Stimulated activated CD4-positive, alpha-beta T cell treated with anti-CD3 and anti-CD28 coated beads, Interleukin-1b, Interleukin-23, amount 100 ng/mL, for 24 hours (primary cell): ENCODE data around the gene TUBB6.

Source experiments
- DNase-seq, 4 experiments: peaks; one replicate each; pipeline ENCODE4 v3.0.0-alpha.2; 2020; ENCODE audit warnings: low read depth in 4 of 4, low spot score in 1 of 4

The TUBB6 gene

DNA sequence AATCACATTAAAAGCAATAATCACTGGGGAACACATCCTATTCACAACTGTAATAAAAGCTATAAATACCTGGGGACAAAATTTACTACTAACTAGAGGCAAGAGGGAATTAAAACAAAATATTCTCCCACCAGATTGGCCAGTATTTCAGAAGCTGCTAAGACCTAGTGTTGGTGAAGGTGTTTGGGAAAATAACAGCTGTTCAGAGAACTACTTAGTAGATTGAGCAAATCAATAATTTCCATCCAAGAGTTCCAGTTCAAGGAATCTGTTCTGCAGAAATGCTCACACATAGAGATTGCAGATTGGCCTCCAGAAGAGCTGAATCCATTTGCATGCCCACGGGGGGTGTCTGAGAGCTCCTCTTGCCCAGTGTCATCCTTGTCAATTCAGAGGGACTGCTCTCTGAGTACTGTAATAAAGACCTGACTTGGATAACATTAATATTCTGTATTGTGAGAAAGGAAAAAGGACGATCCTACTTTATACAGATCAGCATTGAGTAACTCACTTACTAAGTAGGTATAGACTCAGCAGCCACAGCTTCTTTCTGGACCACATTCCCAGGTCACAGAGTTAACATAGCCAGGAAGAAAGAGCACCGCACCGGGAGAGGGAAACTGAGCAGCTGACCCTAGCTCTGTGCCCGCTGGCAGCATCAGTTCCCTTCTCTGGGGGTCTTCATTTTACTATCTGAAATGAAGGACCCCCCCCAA is 5.6 kb downstream of the TUBB6 start:
- no peak for DNase-seq

DNA sequence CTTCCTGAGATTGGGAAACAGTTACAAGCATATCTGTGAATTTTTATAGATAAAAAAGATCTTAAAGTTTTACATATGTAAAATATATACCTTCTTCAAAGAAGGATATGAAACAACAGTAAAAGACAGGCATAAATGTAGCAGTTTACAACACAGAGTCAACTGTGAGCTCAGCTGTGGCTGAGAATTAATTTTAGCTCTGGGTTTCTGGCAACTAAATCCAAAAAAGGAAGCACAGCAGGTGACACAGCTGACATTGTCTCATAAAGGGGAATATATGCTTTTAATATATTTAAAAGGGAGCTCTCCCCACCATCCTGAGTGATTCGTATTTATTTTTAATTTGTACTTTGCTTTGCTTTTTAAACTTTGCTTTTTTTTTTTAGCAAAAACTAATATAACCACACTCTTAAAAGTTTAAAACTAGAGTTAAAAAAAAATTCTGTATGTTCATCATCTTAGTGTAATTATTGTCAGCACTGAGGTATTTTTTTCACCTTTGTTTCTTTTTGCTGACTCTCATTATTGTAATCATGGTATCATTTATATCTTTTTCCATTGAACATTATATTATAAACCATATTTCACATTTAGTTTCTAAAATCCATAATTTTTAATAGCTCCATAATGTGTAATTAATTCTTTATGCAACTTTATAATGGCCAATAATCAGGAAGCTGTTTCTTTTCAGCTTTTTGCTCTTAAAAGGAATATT is 6.7 kb downstream of the TUBB6 start:
- DNase-seq = no peak

DNA sequence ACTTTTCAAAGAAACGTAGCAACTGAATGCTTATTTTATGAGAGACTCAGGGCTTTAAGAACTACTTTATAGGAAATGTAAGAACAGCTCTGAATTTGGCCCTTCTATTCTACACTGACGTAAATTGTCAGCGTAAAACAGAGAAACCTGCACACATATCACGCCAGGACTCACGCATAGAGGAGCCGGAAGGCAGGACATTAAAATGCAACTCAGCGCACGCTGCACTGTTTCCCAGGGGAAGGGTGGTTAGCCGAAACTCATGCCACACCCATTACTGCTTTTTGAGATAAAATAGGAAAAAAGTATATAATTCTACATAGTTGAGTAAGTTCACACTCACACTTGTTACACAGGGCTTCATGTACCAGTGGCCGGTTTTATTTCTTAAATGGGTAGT is 7.4 kb downstream of the TUBB6 start:
- no peak for DNase-seq

DNA sequence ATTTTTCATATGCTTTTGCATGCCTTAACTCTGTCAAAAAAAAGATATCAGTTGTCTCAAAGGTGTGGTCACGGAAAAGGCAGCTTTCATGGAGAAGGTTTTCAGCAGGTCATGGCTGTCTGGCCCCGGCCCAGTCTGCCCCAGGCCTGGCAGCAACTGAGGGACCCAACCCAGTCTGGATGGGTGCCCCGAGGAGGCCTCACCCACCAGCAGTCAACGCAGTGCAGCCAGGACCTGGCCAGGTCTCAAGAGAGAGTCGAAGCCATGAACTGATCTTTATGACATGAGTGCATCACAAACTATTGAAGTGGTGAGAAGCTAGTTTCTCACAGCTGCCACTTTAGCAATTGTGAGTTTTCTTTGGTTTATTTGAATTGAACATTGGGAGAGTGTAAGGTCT is 7.9 kb downstream of the TUBB6 start:
- DNase-seq = no peak

DNA sequence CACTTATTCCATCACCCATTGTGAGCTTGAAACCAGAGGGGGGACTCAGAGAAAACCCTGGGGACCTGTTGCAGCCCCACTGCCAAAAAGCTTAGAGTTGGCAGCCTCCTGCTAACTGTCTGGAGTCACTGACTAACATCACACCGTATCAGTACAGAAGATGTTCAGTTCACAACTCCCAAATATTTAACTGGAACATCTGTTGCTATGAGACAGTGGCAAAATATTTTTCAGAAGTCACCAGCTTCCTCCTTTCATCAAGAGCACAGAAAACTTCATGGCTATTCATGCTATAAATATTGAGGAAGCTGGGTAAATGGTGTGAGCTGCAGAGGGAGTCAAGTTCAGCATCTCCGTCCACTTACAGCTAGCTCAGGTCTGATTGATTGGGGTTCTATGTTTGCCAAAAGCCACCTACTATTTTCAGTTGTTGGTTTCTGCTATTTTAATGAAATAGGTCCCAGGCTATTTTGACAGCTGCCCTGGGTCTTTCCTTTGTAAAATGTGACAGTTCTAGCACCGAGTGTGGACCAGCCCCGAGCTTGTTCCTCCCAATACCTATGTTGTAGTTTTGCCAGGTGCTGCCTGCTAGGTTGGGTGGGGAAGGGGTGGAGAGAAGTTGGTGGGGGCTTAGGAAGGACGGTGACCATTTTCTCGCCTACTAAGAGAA is 9.8 kb downstream of the TUBB6 start:
- no peak for DNase-seq

DNA sequence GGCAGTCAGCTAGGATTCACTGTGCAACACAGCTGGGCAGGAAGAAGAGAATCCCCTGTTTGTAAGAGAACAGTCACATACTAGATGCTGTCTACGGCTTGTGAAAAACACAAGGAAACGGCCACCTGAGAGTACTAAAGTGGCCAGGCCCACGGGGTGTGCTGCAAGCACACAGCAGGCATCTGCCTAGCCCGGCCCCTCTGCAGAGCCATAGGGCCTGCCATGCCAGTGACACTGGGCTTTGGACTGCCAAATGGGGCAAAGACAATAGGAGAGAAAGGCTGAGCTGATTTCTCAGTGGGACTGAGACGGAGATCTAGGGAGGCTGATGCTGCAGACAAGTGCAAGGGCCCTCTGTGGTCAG is 10.3 kb downstream of the TUBB6 start:
- DNase-seq = no peak

DNA sequence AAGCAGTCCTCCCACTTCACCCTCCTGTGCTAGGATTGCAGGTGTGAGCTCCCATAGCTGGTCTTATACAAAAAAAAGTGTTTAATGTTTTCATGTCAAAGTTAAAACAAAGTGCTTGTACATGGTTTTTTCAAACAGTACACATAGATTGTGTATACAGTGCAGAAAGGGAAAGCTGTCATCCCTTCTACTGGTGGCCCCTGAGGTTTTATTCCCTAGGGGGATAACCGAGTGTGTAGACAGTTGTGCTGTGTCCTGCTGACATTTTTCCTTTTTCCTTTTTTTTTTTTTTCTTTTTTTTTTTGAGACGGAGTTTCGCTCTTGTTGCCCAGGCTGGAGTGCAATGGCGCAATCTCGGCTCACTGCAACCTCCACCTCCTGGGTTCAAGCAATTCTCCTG is 10.8 kb downstream of the TUBB6 start:
- DNase-seq = no peak

DNA sequence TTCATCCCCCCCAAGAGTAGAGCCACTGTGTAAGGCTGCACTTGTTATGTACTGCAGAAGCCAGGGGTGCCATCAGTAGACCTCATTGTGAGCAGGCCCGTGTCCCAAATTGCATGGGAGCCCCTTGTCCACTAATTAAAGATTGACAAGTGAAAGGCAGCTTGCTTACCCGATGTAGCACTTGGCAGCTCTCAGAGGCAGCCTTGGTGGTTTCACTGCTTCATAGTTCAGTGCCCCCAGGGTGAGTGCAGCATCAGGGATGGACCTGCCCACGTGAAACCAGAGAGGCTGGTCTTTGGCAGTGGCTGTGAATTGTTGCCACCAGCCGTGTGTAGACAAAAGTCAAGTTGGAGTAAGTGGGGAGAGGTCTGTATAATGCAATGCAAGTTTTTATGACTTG is 13.3 kb downstream of the TUBB6 start:
- no peak for DNase-seq

DNA sequence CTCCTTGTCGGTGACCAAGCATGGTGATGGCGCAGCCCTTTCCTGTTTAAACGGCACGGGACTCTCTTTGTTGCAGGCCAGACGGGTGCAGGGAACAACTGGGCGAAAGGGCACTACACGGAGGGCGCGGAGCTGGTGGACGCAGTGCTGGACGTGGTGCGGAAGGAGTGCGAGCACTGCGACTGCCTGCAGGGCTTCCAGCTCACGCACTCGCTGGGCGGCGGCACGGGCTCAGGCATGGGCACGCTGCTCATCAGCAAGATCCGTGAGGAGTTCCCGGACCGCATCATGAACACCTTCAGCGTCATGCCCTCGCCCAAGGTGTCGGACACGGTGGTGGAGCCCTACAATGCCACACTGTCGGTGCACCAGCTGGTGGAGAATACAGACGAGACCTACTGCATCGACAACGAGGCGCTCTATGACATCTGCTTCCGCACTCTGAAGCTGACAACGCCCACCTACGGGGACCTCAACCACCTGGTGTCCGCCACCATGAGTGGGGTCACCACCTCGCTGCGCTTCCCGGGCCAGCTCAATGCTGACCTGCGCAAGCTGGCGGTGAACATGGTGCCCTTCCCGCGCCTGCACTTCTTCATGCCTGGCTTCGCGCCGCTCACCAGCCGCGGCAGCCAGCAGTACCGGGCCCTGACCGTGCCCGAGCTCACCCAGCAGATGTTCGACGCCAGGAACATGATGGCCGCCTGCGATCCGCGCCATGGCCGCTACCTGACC is 17.1 kb downstream of the TUBB6 start:
- DNase-seq = no peak

DNA sequence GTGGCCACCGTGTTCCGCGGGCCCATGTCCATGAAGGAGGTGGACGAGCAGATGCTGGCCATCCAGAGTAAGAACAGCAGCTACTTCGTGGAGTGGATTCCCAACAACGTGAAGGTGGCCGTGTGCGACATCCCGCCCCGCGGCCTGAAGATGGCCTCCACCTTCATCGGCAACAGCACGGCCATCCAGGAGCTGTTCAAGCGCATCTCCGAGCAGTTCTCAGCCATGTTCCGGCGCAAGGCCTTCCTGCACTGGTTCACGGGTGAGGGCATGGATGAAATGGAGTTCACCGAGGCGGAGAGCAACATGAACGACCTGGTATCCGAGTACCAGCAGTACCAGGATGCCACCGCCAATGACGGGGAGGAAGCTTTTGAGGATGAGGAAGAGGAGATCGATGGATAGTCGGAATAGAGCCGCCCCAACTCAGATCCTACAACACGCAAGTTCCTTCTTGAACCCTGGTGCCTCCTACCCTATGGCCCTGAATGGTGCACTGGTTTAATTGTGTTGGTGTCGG is 17.7 kb downstream of the TUBB6 start:
- DNase-seq = no peak

DNA sequence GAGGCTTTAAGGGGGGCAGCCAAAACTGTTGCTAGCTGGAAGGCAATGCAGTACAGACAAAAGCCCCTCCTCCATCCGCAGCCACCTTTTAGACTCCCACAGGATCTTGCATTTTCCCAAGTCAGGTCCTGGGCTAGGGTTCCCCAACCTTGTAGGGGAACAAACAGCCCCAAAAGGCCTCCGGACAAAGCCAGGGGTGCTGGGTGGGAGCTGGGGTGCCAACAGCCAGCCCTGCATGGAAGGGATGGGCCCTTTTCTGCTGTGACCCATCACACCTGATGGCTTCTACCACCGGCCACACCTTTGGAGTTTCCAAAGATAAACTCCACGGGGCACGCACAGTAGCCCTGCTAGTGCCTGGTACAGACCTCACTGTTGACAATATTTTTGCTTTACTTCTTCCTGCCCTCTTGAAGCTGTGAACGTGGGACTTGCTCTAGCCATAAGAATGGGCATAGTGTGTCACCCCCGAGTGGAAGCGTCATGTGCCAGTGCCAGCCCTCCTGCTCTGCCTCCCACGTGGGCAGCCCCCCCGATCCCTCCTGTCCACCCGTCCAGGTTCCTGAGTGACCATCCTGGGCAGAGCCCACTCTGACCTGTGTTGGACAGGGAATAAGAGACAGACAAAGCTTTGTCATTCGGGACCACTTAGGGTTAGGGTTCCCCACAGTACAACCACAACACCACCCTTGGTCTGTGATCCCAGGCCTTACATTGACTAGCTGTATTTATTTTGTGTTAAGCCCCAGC is 18.8 kb downstream of the TUBB6 start:
- no peak for DNase-seq

DNA sequence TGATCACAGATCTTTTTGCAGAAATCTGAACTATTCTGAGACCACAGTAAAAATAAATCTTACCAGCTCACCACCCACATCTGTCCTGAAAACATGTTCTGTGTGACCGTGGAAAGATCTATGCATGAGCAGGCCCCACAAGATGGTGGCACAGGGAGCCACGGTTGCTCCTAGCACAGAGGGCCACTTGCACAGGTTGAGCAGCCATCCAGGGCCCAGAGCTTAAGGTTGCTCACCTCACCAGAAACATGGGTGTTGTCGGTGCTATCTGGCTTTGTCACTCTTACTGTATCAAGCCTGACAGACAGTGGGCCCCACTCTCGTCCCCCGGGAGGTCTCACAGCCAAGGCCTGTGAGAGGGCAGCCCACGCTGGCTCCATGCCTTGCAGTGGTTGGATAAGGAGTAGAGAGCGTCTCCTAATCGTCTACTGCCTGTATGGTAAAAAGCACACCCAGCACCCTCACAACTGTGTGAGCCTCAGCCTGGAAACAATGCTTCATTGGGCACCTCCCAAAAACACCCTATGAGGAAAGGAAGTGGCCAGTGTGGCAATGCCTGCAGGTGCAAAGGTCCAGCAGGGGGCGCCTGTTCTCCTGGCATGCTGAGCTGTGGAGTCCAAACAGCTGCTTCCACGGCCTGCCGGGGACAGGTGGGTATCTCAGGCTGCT is 19.6 kb downstream of the TUBB6 start:
- peak; percentile 48 to 65 (median 58) for DNase-seq

DNA sequence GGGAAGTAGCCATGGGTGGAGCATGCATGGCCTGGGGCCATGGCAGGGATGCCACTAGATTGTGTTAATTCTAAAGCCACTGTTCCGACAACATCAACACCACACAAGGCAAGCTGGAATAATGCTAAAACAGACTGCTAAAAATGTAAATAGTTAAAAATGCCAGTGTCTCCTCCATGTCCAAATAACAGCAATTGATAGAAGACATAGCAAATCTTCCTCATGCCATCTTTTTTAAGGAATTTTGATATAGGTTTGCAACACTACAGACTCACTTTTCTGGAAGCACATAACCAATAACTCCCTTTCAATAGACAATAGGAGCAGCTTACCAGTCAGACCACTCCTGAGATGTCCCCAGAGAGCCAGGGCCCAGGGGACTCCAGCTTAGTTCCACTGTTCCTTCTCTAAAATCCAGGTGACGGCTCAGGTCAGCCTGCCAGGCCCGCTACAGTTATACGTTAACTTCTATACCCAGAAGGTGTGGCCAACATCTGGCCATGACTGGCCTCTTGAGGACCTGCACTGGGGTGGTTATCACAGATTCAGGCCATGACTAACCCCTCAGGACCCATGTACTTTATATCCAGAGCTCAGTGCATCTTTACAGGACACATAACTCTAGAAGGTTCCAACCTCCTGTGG is 20.3 kb downstream of the TUBB6 start:
- DNase-seq = no peak

DNA sequence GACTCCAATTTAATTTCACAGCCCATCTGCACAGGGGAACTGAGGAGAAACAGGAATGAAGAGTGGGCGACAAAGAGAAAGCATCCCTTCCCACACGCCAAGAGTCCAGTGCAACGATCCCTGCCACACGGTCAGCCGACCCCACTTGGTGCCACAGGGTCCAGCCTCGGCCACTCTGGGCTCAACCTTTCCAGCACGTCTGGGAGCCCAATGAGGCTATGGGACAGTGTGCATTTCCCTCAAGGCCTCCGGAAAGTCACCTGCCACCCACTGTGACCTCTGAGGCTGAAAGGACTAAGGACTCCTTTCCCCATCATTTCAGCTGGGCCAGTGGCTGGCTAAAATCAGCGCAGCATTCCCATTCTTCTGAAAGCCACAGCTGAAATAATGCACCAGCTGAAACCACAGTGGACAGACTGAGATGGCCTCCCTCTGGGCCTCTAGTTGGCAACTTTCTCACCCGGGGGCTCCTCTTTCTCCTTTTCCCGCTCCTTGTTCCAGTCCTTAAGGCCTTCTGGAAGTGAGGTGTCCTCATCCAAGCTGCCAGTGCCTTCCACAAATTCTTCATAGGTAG is 21.2 kb downstream of the TUBB6 start:
- DNase-seq = no peak

DNA sequence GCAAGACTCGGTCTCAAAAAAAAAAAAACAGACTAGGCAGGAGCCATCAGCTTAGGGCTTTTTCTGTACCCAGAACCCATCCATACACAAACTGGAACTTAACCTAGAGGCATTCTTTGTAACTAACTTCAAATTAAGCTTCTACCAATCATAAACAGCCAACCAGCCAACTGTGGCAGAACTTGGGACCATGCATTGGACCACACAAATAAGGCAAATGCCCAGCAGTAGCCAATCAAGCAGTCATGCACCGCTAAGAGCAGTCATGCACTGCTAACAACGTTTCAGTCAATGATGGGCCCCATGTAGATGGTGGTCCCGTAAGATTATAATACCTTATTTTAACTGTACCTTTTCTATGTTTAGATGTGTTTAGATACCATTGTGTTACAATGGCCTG is 22.7 kb downstream of the TUBB6 start:
- no peak for DNase-seq

DNA sequence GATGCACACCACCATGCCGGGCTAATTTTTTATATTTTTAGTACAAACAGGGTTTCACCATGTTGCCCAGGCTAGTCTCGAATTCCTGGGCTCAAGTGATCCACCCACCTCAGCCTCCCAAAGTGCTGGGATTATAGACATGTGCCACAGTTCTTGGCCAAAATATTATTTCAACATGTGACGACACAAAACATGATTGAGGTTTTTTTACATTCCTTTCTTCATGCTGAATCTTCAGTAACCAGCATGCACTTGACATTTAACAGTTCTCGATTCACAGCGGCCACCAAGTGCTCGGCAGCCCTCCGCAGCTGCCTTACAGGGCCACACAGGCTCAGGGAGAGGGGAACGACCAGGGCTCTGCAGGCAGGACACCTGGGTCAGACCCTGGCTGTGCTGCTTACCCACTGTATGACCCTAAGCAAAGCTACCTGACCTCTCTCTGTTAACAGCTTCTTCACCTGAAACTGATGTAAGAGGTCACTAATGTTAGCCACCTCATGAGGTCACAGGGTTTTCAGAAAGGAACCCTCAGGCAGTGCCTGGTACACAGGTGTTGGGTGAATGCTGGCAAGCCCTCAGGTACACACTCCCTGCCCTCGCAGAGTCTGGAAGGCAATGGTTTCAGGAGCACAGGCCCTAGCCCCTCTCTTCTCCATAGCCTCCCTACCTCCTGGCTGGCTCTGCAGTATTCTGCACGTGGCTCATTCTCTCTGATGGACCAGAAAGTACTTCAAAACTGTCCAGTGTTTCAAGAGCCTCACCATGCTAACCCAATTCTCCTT is 25.7 kb downstream of the TUBB6 start:
- no peak for DNase-seq

DNA sequence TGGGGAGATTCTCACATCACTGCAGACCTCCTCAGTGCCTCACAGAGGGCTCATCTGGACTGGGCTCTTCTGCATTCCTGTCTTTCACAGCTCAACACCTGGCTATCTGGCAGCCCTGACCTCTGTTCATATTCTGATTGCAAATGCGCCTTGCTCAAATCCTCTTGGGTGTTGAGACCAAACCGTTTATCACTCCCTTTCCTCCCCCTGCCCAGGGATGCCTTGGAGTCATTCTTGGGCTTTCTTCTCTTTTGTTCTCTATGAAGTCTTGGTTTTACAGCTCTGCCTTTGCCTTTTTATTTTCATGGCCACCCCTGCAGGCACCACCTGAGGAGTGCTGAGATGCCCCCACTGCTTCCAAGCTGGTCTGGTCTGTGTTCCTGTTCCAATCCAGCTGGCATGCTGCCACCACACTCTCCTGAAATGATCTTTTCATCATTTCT is 26.3 kb downstream of the TUBB6 start:
- no peak for DNase-seq

DNA sequence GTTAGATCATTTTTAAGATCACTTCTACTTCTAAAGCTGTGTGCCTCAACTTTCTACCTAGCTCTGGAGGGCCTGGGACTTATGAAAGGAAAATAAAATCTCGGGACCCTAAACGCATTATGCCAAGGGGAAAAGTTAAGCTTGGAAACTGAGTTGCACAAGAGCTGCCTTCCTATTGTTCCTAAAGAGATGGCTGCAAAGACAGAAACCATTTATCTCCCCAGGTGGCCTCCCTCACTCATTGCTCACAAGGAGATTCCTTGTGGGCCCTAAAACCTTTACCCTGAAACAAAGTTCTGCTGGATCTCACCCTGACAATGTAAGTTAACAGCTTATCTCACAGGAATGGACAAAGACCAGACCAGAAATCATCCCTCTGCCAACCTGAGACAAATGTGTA is 26.8 kb downstream of the TUBB6 start:
- DNase-seq = no peak

DNA sequence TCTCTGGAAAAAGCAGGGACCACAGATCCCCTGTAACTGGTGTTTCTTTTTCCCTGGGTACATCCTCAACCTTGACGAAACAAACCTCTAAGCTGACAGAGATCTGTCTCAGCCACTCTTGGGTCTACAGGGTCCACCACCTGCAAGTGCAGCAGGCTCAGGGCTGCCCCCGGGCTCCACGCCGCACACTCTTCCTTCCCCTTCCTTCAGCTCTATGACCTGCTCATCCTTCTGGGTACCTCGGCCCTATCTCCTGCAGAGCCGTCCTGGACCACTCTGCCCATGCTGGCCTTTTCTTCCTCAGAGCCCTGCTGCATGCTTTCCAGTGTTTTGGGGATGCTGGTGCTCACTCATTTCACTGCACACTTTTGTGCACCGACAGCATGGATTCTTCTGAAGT is 27.5 kb downstream of the TUBB6 start:
- no peak for DNase-seq
